Astrocyte of the spinal cord (primary cell): ENCODE results near the gene PIK3AP1.

Experiments
- DNase-seq: peaks from one replicate; pipeline ENCODE4 v3.0.0; 2011; ENCODE audit warnings: low read depth, low spot score
- H3K4me3 ChIP-seq: 2 replicates; pipeline ENCODE4 v1.5.1; 2011; ENCODE audit warnings: low read depth, mild to moderate bottlenecking, low read length, moderate library complexity
- in situ Hi-C: cut with HindIII; loops from 2 replicates; pipeline ENCODE4 v1.10.0; 2017; ENCODE audit warnings: low sequenced_read_pairs
- TF ChIP-seq, protein P1 (sequence below): IDR thresholded peaks from 2 replicates; pipeline ENCODE4 v1.5.1; 2012; ENCODE audit warnings: low read depth, mild to moderate bottlenecking, low read length, inconsistent platforms

Gene PIK3AP1

DNA sequence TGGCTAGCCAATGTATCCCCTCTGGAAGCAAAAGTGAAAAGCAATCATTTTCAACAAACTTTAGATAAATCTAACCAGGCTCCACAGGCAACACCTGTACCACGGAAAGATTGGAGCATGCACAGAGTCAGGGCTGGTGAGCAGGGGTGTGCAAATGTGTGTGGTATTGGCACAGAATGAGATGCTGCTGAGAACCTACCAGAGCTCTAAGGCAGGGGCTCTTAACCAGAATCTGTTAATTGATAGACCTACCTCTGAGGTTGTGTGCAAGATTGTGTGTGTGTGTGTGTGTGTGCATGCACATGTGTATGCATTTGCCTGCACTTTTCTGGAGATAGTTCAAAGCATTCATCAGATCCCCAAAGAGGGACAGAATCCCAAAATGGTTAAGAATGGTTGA lies 62.9 kb downstream of the PIK3AP1 start:
- DNase-seq: no peak
- TF ChIP-seq, protein P1, sequence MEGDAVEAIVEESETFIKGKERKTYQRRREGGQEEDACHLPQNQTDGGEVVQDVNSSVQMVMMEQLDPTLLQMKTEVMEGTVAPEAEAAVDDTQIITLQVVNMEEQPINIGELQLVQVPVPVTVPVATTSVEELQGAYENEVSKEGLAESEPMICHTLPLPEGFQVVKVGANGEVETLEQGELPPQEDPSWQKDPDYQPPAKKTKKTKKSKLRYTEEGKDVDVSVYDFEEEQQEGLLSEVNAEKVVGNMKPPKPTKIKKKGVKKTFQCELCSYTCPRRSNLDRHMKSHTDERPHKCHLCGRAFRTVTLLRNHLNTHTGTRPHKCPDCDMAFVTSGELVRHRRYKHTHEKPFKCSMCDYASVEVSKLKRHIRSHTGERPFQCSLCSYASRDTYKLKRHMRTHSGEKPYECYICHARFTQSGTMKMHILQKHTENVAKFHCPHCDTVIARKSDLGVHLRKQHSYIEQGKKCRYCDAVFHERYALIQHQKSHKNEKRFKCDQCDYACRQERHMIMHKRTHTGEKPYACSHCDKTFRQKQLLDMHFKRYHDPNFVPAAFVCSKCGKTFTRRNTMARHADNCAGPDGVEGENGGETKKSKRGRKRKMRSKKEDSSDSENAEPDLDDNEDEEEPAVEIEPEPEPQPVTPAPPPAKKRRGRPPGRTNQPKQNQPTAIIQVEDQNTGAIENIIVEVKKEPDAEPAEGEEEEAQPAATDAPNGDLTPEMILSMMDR: no peak
- in situ Hi-C loops: no loop called here
- H3K4me3 ChIP-seq: no peak overlapping the region

DNA sequence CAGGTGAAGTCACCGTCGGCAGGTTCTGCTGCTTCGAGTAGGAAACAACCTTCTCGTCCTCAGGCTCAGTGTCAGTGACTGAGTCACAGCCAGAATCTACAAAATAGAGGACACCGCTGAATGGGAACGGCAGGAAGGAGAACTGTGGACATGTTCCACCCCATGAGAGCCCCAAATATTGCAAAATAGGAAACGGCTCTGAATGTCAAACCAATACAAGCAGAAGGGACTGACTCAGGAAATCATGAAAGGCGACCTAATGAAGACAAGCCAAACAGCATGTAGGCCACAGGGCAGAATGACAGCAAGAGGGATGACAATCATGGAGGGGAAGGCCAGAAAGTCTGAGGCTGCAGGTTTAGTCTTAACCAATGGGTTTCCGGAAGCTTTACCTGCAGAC lies 63.5 kb downstream of the PIK3AP1 start:
- DNase-seq: no peak
- no peak overlapping the region for H3K4me3 ChIP-seq
- in situ Hi-C loops: no loop called here
- TF ChIP-seq, protein P1: no peak

GRCh38 chr10:96656198-96656577 lies 64.1 kb downstream of the PIK3AP1 start:
- in situ Hi-C loops: no loop called here
- no peak overlapping the region for H3K4me3 ChIP-seq
- DNase-seq: no peak
- TF ChIP-seq, protein P1: no peak

DNA sequence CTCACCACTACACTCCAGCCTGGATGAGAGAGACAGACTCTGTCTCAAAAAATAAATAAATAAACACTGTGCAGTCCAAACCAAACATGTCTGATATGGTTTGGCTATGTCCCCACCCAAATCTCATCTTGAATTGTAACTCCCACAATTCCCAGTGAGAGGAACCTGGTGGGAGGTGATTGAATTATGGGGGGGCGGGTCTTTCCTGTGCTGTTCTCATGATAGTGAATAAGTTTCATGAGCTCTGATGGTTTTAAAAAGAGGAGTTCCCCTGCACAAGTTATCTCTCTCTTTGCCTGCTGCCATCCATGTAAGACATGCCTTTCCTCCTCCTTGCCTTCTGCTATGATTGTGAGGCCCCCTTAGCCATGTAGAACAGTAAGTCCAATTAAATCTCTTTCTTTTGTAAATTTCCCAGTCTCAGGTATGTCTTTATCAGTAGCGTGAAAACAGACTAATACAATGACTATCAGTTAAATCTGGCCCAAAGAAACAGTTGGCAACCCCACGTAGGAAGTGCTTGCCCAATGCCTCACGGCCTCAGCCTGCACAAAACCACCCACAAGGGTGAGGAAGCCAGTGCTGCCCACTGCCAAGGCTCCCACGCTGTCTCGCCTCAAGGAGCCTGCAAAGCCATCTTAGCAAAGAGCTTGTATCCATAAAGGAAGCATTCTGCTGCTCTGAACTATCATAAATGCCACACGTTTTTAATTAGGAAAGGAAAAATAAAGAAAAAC lies 64.7 kb downstream of the PIK3AP1 start:
- in situ Hi-C loops: no loop called here
- H3K4me3 ChIP-seq: no peak overlapping the region
- no peak for DNase-seq
- TF ChIP-seq, protein P1: no peak

GRCh38 chr10:96651998-96652431 lies 68.3 kb downstream of the PIK3AP1 start:
- TF ChIP-seq, protein P1: no peak
- no peak for DNase-seq
- in situ Hi-C loops: no loop called here
- H3K4me3 ChIP-seq: no peak overlapping the region

DNA sequence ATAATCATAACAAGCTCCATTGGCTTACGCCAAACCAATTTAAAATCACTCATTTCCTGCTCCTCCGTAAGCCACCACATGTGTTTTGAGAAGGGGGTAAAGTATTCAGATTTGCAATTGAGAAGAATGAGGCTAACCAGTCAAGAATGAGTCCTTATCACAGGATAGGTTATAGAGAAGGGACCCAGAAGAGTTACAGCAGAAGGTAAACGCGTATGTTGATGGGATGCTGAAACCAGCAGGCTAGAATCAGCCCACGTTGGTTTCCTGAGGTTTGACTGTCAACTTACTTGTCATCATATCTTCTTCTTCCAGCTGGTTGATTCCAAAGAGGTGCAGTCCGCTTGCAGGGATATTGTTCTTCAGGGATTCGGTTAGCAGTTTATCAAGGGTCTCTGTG lies 69.4 kb downstream of the PIK3AP1 start:
- DNase-seq: no peak
- in situ Hi-C loops: no loop called here
- H3K4me3 ChIP-seq: no peak overlapping the region
- TF ChIP-seq, protein P1: no peak
